CD4-positive, alpha-beta T cell treated with Interleukin-15 for 1 hour (primary cell): ENCODE results near the gene BZW2.

Source experiments
- DNase-seq: peaks from one replicate; pipeline ENCODE4 v3.0.0-alpha.2; 2020

Gene BZW2

DNA sequence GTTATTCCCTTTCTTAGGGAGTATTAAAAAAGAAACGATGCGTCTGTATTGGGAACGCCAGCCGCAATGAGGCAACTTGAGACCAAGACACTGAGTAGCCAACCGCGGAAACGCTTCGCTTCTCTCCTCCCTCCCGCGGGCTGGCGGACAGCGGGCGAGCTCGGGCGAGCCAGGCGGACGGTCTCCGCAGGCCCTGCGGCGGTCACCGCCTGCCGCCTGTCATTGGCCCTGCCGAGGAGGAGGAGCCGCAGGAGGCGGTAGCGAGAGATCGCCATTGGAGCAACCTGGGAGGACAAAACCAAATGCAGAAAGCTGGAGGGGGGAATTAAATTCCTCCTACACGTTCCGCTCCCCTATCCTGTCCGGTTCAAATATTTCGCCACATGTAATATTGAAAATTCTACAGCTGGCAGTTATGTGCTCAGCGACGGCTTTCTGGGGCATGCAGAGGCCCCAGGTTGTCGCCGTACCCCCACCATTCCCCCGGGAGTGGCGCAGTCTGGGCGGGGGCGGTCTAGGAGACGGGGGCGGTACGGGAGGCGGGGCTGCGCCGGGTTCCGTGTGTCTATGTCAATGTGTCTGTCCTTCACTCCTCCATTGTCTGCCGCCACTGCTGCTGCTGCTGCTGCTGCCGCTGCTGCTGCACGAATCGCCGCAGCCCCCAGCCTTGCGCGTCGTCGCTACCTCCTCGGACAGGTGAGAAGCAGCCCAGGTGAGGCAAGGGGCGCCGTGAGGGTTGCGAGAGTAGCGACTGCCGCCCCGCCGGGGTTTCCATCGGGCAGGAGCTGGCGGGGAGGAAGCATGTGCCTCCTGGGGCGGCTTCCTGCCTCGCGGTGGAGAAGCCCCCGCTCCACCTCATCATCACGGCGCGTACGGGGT lies at the start of gene BZW2, which contains the start of gene ANKMY2:
BZW2 (plus strand) TSS at position 589 of the 879 bp plus-strand sequence. CDS start 19,263 bp downstream, outside the sequence.
ANKMY2 (minus strand) TSS at position 162 of the 879 bp plus-strand sequence. CDS start 181 bp downstream, outside the sequence.
- DNase-seq: peak; percentile 95

DNA sequence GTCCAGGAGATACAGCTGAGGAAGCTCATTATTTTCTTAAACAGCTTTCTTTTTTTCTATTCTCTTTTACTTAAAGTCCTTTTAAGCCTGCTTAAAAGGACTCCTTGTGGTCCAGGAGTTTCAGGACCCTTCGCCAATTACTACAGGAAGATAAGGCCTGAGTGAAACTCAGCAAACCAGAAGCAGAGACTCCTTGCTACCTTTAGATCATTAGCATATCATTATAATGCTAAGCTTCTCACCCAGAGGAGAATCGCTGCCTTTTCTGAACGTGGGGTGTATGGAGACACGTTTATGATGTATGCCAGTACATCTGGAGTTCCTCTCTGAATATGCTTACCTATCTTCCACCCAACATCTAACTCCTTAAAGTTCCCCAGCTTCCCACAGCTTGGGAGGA lies 48.0 kb upstream of the BZW2 start:
- DNase-seq: no peak

DNA sequence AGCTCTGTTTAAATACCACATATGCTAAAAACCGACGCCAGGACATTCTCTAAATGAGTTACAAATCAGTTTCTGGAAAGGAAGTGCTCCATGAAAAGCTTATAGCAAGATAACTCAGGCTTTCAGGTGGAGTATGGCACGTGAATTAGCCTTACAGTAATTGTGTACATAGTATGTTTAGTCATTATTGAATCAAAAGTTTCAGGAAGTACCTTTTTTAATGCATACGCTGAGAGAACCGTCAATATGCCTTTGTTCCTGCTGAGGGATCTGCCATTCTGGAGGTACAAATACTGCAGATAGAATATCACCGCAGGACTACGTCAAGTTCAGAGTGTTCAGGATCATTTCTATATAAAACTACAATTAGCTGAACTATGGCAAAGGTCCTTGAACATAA lies 46.1 kb upstream of the BZW2 start:
- DNase-seq: no peak

DNA sequence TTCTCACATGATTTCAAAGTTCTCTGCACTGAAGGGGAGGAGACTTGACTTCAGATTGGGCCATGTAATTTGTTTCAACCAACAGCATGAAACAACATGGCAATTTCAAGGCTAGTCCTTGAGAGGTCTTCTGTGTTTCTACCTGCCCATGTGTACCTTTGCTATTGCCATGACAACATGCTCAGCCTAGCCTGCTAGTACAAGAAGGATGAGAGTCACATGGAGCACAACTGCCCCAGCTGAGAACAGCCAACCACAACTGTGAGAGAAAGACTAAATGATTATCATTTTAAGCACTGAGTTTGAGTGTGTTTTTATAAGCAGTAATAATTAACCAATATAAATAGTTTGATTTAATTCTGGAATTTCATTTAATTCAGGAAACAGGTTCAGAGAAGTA lies 42.3 kb upstream of the BZW2 start:
- no peak for DNase-seq

DNA sequence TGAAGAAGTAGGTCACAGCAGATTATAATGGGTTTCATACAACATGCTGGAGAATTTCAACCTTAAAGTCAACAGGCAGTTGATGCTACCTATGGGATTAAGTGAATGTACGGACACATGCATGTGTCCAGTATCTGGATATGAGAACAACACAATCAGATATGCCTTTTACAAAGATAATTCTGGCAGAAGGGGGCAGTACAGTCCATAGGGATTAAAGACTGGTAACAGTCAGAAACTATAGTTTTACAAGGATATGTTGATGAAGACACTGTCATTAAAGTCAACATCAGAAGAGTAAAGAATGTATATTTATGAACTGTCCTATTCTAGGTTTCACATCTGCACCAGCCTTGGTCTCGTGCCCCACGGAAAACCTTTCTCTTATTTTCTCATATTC lies 41.9 kb upstream of the BZW2 start:
- DNase-seq: no peak

DNA sequence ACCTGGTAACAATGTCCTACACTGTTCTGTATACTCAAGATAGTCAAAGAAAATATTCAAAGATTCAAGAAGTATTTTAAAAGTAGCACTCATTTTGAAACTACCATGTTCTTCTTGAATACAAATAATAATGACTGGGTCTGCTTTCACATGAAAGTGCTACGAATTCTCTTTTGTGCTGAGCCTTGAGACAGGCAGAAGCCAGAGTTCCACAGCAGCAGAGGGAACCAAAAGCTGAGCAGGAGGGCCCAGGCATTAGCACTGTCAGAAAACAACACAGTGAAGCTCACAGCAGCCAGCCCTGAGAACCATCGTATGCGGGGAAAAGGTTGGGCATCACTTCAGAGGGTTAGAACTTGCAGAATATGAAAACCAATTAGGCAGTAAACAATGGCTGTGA lies 39.3 kb upstream of the BZW2 start:
- DNase-seq: no peak

DNA sequence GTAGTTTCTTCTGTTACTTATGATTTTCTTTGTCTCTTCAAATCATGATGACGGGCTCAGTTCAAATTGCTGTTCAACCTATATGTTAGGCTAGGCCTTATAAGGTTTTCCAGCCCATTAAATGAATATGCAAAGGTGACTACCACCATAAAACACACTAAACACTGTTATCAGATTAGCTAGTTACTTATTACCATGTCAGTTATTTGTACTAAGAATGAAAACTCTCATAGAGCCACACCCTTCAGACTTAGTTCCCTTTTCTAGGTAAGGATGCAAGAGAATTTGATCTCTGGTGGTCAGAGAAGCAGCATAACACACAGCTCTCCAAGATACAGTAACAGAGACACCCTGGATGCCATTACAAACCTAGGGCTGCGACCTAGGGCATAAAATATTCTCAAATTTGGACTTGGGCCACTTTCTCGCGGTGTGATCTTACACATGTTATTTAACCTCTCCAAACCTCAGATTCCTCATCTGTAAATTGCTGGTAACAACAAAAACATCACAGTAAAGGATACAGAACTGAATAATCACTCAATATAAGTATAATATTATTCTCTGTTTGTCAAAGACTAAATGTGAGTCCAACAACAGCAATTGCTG lies 36.0 kb upstream of the BZW2 start:
- no peak for DNase-seq

DNA sequence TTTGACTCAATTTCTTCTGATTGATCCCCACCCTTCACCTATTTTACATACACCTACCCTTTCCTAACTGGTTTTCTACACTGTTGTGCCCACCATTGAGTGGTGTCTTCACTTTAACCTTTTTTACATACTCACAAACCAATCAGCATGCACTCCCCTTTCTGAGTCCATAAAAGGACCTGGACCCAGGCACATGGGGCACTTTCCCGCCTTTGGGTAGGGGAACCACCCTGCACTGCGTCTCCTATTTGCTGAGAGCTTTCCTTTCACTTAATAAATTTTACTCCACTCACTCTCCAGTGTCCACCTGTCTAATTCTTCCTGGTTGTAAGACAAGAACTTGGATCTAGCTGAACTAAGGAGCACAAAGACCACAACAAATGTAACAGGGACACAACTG lies 34.3 kb upstream of the BZW2 start:
- no peak for DNase-seq

DNA sequence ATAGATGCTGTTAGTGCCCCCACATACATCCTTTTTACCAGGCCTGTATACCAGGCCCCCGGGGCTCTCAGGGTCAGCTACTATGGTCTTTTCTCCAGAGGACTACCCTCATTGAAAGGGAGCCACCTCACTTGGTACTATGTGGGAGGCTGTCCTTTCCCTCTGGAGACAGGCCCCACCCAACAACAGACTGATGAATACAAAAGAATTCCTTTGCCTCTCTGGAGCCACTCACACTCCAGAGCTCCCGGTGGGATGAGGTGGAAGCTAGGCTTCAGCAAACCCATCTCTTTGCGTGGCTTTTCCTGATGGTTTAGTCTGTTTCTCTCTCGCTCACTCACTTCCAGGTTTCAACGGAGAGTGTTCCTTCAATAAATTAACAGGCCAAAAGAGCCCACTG lies 30.8 kb upstream of the BZW2 start:
- DNase-seq: no peak

DNA sequence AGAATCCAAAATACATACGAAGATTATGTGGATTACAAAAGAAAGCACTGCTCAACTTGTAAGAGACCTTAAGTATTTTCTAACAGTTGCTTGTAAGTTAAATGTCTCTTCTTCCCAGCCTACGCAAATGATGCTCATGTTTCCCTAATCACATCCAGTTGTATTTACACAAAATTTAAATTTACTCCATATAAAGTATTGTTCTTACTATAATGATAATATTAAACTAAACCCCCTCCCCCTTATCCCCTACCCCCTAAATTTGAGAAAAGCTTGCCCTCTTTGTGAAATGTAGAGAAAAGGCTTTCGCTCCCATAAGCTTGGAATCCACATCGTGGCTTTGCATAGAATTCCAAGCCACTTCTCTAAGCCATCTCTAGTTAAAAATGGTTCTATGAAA lies 29.9 kb upstream of the BZW2 start:
- no peak for DNase-seq

DNA sequence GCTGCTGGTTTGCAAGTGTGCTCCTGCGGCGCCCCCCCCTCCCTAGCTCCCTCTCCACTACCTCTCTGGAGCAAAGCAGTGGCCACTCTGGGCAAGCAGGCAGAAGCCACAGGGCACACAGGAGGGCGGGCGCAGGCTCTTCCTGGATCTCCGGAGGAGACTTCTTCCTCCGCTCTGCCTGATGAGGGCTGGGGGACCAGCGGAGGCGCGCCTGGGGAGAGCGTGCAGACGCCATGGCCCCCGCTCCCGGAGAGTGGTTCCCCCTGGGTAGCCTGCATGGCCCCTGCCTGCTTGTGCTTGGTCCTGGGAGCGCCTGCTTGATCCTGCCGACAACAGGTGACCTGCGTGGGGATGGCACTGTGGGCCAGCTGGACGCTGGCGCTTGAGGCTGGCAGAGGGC lies 29.4 kb upstream of the BZW2 start:
- no peak for DNase-seq

DNA sequence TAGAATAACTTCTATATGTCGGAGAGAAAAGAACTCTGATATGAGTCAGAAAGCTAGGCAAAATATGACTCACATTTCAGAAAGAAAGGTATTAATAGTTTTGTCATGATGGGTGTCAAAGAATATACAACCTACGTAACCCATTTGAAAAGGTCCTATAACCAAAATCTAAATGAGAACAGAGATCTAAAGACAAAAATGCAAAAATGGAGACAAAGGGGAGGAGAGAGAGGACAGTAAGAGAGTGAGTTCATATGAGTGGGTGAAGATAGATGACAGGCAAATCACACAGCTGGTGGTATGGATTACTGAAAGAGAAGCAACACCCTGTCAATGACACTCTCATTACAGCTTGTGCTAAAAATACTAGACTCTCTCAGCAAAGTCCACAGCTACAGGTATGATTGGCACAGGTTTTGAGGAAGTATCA lies 26.0 kb upstream of the BZW2 start:
- DNase-seq: no peak

DNA sequence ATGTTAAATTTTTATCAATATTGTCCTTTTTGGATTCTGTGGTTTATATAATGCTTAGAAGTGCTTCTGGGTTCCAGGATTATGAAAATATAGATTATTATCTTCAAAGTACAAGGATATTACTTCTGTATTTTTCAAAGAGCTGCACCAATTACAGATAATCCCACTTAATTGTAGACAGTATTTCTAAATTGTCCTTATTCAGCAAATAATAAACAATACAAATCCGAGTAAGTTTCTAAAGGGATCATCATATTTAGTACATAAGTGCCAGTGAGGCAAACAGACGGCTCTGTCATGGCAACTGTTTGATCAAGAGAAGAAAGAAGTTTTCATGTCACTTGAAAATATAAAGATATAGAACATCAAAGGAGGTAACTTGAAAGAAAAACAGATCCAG lies 19.6 kb upstream of the BZW2 start:
- no peak for DNase-seq

DNA sequence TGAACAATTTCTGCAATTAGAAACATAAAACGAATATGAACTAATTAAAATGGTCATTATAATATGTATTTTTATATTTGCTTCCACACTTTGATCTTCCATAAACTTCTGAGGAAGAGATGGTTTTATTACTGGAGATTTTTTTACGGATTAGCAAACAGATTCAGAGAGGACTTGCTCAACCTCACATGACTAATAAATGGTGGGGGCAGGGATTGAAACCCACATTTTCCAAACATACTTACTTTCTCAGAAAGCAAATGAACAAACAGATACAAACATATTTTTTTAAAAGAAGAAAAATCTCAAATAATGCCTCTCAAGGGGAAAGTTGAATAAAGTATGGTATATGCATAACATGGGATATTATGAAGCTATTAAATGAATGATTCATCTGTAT lies 18.7 kb upstream of the BZW2 start:
- no peak for DNase-seq

DNA sequence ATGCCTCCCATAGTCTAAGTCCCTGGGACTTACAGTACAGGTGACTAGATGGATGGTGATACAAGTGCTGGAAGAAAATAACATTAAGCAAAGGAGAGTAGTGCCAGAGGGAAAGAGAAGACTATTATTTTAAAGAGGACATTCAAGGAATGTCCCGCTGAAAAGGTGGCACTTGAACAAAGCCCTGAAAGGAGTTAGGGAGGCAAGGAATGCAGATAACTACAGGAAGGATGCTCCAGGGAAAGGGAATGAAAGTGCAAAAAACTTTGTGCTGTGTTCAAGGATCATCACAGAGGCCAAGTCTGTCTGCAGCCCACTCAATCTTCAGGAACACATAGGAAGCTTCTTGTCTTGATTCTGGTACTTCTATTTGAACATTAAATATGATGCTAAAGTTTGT lies 15.3 kb upstream of the BZW2 start:
- no peak for DNase-seq

DNA sequence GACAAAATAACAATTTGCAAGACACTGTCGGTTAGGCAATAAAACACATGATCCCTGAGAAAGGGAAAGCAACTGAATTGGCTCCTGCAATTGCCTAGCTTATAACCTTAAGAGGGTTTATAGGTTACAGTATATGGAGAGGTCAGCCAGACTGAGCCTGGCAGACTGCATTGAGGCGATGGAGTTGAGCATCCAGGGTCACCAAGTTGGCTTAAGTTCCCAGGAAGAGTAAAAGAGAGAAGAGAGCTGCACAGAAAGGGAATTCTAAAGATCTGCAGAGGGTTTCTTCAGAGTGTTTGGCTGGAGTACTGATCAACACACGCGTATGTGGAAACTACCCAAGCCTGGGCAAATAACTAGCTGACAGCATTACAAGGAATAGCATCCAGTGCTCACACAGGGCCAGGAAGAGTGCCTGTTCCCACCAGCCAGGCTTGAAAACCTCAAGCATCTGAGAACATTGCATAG lies 11.7 kb upstream of the BZW2 start:
- no peak for DNase-seq

DNA sequence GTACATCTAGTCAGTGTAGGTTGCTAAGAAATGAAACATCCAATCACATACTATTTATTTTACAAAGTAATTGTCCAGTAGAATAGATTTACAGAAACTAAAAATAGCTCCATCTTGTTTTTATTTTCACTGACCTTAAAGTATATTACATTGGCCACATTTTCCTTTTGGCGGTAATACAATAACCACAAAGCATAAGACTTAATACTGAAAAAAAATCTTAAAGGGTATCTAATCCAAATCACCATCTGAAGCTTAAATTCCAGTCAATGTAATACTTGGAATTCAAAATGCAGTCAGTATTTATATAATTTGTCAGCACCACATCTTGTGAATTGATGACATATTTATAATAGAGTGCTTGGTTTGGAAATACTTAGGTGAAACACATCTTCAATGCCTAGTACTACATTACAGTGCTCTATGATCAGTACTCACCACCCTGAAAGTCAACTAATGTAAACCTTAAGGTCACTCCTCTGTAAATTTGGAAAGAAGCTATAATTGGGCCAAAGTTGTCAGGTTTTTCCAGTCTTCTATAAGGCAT lies 9.4 kb upstream of the BZW2 start:
- DNase-seq: no peak

DNA sequence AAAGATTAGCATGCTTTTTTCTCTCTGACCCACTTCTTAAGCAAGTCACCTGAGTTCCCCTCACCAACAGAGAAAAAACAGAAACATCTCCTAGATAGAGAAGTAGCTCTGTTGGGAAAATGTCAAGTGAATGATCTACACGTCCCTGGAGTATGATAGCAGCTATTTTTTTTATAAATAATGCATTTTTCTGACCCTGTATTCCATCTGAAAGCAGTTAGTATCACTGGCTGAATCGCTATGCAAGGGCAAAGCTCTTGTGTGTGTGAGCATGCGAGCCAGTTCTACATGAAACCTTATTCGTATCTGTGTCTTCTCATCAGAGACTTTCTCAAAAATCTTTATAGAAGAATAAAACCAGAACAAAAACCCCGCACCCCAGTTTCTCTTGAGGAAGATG lies 8.6 kb upstream of the BZW2 start:
- no peak for DNase-seq

DNA sequence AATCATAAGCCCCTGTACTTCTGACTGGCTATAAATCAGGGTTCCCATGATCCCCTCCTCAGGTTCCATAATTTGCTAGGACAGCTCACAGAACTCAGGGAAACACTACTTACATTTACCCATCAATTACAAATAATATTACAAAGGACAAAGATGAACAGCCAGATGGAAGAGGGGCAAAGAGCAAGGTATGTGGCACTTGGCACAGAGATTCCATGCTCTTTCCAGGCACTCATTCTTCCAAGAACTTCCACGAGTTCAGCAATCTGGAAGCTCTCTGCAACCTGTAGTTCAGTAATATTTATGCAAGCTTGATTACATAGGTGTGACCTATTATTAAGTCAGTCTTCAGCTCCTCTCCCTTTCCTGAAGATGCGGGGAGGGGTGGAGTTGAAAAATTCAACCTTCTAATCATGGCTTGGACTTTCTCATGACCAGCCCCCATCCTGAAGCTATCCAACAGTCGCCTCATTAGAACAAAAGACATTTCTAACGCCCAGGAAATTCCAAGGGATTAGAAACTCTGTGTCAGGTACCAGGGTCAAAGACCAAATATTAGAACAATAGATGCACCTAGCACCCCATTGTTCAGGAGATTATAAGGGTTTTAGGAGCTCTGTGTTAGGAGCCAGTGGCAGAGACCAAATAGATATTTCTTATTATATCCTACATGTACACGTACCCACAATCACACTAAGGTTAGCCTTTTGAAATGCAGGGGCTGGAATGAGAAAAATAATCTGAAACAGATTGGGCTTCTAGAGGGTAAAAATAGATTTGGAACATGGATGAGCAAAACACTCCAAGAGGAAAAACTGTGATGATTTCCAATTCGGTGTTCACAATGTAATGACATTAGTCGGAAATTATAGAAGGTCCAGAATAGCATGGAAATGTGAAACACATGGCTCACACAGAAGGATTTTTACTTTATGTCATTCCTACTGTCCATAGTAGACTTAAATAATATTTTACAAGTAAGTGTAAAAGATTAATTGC lies 7.4 kb upstream of the BZW2 start:
- no peak for DNase-seq

DNA sequence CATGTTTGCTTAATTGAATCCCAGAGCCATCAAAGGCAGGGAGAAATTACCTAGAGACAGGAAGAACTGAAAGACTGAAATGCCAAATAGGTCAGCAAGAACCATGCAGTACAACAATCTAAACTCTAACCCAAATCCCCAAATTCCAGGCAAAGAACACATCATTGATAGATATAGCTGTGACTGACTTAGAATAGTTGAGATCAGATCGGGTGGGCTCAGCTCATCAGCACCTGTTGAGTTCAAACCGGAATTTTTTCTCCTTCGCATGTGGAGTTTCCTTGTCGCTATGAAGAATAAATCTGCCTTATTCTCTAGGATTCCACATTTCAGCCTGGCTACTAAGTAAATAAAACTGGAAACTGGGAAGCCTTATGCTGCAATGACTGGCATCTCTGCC lies 1.8 kb upstream of the BZW2 start:
- DNase-seq: no peak

DNA sequence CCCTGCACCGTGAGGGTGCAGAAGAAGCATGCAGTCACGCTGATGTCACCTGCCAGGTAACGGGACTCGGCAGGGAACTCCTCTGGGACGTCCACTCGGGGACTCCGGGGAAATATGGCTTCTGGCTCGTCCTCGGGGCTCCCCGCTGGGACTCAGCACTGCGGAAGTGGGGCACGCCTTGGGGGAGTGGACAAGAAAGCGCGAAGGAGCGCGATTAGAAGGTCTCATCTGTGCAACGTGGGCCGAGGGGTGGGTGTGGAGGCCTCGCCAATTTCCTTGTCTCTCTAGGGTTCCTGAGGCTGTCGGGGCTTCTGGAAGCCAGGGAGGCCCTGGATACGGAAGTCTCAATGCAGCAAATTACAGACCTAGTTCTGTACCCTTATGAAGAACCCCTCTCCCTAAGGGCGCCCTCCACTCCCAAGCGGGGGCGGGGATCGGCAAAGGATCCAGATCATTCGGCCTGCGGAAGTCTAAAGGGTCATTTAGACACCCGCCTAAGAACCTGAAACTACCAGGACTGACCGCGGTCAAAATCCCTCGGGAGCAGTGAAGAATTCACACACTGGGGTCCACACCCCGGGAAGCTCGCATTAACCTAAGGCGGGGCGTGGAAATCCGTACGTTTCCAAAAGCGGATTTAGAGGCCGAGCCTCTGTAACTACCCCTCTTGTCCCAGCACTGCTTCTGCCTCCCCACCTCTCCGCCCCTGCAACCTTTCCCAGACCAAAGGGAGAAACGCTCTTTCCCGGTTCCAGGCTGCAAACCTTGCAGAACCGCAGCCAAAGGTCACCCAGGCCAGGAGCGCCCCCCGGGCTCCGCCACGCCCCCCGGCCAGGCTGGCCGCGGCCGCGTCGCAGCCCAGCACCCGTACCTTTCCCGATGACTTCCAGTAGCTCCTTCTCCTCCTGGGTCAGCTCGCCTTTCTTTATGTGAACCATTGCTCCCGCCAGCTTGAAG lies 1.1 kb upstream of the BZW2 start:
- peak; percentile 45 for DNase-seq
